Skeletal muscle satellite cell (primary cell): ENCODE measurements around the gene KLHL36.

ENCODE experiments used
- H3K27me3 ChIP-seq: 2 replicates; pipeline ENCODE4 v1.7.0; 2013; ENCODE audit warnings: low read length; ENCODE audit not compliant: control insufficient read depth, insufficient read depth
- H3K36me3 ChIP-seq: 2 replicates; pipeline ENCODE4 v1.7.0; 2013; ENCODE audit warnings: mild to moderate bottlenecking, control low read depth, low read length; ENCODE audit not compliant: insufficient read depth
- H3K4me1 ChIP-seq: 2 replicates; pipeline ENCODE4 v1.7.0; 2013; ENCODE audit warnings: low read length; ENCODE audit not compliant: control insufficient read depth, insufficient read depth
- H3K4me2 ChIP-seq: 2 replicates; pipeline ENCODE4 v1.7.0; 2013; ENCODE audit warnings: mild to moderate bottlenecking, low read length
- H3K4me3 ChIP-seq: 2 replicates; pipeline ENCODE4 v1.7.0; 2013; ENCODE audit warnings: low read length
- H3K9ac ChIP-seq: 2 replicates; pipeline ENCODE4 v1.7.0; 2013; ENCODE audit warnings: mild to moderate bottlenecking, low read depth, low read length, moderate library complexity
- H3K9me3 ChIP-seq: replicated peaks from 2 replicates; pipeline ENCODE4 v1.7.0; 2013; ENCODE audit warnings: mild to moderate bottlenecking, control low read depth, low read length

The KLHL36 gene

GRCh38 chr16:84652566-84652965 is 4.3 kb downstream of the KLHL36 start:
- Histone ChIP-seq H3K36me3 (peaks cover 35% of the 10 kb centered on the region), H3K9ac (no peak overlapping the region), H3K4me2 (no peak overlapping the region), H3K27me3 (no peaks in the 10 kb centered on the region), H3K4me3 (no peak overlapping the region), H3K9me3 (no peaks in the 10 kb centered on the region), H3K4me1 (peaks cover 27% of the 10 kb centered on the region)

GRCh38 chr16:84654238-84654637 is 5.9 kb downstream of the KLHL36 start:
- Histone ChIP-seq H3K4me2 (no peak overlapping the region), H3K9ac (no peak overlapping the region), H3K36me3 (peaks cover 45% of the 10 kb centered on the region), H3K4me1 (peaks cover 17% of the 10 kb centered on the region), H3K4me3 (no peak overlapping the region), H3K9me3 (no peaks in the 10 kb centered on the region), H3K27me3 (no peaks in the 10 kb centered on the region)

- Histone ChIP-seq H3K4me3 (no peak overlapping the region), H3K36me3 (peaks cover 53% of the 10 kb centered on the region), H3K9ac (no peak overlapping the region), H3K9me3 (no peaks in the 10 kb centered on the region), H3K27me3 (no peaks in the 10 kb centered on the region), H3K4me1 (peaks cover 11% of the 10 kb centered on the region), H3K4me2 (no peak overlapping the region)
Measured at GRCh38 chr16:84654998-84655397, 6.7 kb downstream of the KLHL36 start.

GRCh38 chr16:84656649-84657048 is 8.3 kb downstream of the KLHL36 start:
- Histone ChIP-seq H3K9ac (no peak overlapping the region), H3K4me2 (no peak overlapping the region), H3K27me3 (no peaks in the 10 kb centered on the region), H3K4me3 (no peak overlapping the region), H3K4me1 (no peaks in the 10 kb centered on the region), H3K9me3 (no peaks in the 10 kb centered on the region), H3K36me3 (peaks cover 54% of the 10 kb centered on the region)

- no peak overlapping the region for H3K9ac ChIP-seq
- H3K36me3 ChIP-seq: peaks cover 56% of the 10 kb centered on the region
- H3K4me2 ChIP-seq: no peak overlapping the region
- H3K27me3 ChIP-seq: no peaks in the 10 kb centered on the region
- no peak overlapping the region for H3K4me3 ChIP-seq
- no peaks in the 10 kb centered on the region for H3K9me3 ChIP-seq
- H3K4me1 ChIP-seq: no peaks in the 10 kb centered on the region
Measured at GRCh38 chr16:84657229-84657837, 9.0 kb downstream of the KLHL36 start.

GRCh38 chr16:84658690-84659089 is 10.4 kb downstream of the KLHL36 start:
- H3K9ac ChIP-seq: no peak overlapping the region
- no peaks in the 10 kb centered on the region for H3K27me3 ChIP-seq
- H3K4me3 ChIP-seq: no peak overlapping the region
- H3K4me2 ChIP-seq: no peak overlapping the region
- no peaks in the 10 kb centered on the region for H3K9me3 ChIP-seq
- H3K4me1 ChIP-seq: no peaks in the 10 kb centered on the region
- H3K36me3 ChIP-seq: peaks cover 58% of the 10 kb centered on the region

- Histone ChIP-seq H3K9me3 (no peaks in the 10 kb centered on the region), H3K9ac (no peak overlapping the region), H3K4me3 (no peak overlapping the region), H3K4me2 (no peak overlapping the region), H3K27me3 (no peaks in the 10 kb centered on the region), H3K4me1 (no peaks in the 10 kb centered on the region), H3K36me3 (peaks cover 69% of the 10 kb centered on the region)
Measured at GRCh38 chr16:84659656-84660300, 11.5 kb downstream of the KLHL36 start.

GRCh38 chr16:84660973-84661372 is 12.7 kb downstream of the KLHL36 start:
- H3K27me3 ChIP-seq: no peaks in the 10 kb centered on the region
- peaks cover 75% of the 10 kb centered on the region for H3K36me3 ChIP-seq
- no peak overlapping the region for H3K4me3 ChIP-seq
- H3K4me2 ChIP-seq: no peak overlapping the region
- H3K9me3 ChIP-seq: no peaks in the 10 kb centered on the region
- H3K9ac ChIP-seq: no peak overlapping the region
- no peaks in the 10 kb centered on the region for H3K4me1 ChIP-seq

GRCh38 chr16:84661418-84662060 is 13.2 kb downstream of the KLHL36 start:
- Histone ChIP-seq H3K4me3 (no peak overlapping the region), H3K36me3 (peaks cover 77% of the 10 kb centered on the region), H3K9ac (no peak overlapping the region)

GRCh38 chr16:84662471-84662870 is 14.2 kb downstream of the KLHL36 start:
- Histone ChIP-seq H3K9me3 (no peaks in the 10 kb centered on the region), H3K4me3 (no peak overlapping the region), H3K36me3 (peaks cover 69% of the 10 kb centered on the region), H3K27me3 (no peaks in the 10 kb centered on the region), H3K4me1 (no peaks in the 10 kb centered on the region), H3K9ac (no peak overlapping the region), H3K4me2 (no peak overlapping the region)

More at GRCh38 chr16:84661418-84662060, 13.2 kb downstream of the KLHL36 start:
- no peaks in the 10 kb centered on the region for H3K4me1 ChIP-seq
- H3K27me3 ChIP-seq: no peaks in the 10 kb centered on the region
- no peaks in the 10 kb centered on the region for H3K9me3 ChIP-seq
- H3K4me2 ChIP-seq: no peak overlapping the region

- H3K4me3 ChIP-seq: no peak overlapping the region
- peaks cover 59% of the 10 kb centered on the region for H3K36me3 ChIP-seq
- no peaks in the 10 kb centered on the region for H3K27me3 ChIP-seq
- no peak overlapping the region for H3K4me2 ChIP-seq
- H3K4me1 ChIP-seq: no peaks in the 10 kb centered on the region
- H3K9me3 ChIP-seq: no peaks in the 10 kb centered on the region
- H3K9ac ChIP-seq: no peak overlapping the region
Measured at GRCh38 chr16:84663433-84664101, 15.3 kb downstream of the KLHL36 start.
